Activated naive CD8-positive, alpha-beta T cell treated with anti-CD3 and anti-CD28 coated beads, Interleukin-2, amount 50 U/mL, for 16 hours (primary cell): Measurements from ENCODE around the gene HDAC4.
"Not testable (repeated sequence)": the region's sequence is repeated elsewhere in the genome, so short reads cannot be mapped to it uniquely, and the experiment has no call there.

Experiments used
- DNase-seq: peaks from one replicate; pipeline ENCODE4 v3.0.0-alpha.2; 2020; ENCODE audit warnings: low read depth, low spot score

HDAC4 gene

GRCh38 chr2:239188536-239188935, 212.3 kb downstream of the HDAC4 start:
- DNase-seq = no peak

DNA sequence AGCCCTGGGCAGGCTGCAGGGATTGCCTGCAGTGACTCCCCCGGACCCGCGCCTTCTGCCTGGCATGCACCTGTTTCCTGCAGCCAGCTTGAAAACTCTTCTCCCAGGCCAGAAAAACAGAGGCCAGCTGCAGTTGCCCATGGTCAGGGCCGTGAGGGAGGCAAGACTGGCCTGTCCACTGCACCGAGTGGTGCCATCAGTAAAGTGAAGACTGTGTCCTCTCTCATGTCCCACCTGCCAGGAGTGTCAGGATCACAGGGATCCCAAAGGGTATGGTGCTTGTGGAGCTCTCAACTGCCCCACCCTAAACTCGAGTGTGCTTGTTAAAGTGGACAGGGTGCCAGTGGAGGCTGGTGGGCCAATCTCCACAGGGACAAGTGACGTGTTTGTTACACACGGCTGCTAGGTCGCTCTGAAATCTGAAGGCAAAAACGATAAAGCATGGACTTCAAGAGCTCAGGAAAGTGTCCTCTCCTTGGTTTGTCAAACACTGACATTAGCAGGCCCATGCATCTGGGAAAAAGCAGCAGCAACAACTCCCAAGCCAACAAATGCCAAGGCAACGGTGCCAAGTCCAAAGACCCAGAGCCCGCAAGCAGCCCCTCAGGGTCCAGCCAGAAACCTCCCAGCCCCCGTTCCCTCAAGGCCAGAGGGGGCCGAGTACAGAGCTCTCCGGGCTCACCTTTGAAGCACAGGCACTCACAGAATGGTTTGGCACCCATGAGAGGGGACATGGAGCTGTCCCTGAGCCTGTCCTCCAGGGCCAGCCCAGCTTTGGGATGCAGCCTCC, 213.2 kb downstream of the HDAC4 start:
- DNase-seq = no peak

DNA sequence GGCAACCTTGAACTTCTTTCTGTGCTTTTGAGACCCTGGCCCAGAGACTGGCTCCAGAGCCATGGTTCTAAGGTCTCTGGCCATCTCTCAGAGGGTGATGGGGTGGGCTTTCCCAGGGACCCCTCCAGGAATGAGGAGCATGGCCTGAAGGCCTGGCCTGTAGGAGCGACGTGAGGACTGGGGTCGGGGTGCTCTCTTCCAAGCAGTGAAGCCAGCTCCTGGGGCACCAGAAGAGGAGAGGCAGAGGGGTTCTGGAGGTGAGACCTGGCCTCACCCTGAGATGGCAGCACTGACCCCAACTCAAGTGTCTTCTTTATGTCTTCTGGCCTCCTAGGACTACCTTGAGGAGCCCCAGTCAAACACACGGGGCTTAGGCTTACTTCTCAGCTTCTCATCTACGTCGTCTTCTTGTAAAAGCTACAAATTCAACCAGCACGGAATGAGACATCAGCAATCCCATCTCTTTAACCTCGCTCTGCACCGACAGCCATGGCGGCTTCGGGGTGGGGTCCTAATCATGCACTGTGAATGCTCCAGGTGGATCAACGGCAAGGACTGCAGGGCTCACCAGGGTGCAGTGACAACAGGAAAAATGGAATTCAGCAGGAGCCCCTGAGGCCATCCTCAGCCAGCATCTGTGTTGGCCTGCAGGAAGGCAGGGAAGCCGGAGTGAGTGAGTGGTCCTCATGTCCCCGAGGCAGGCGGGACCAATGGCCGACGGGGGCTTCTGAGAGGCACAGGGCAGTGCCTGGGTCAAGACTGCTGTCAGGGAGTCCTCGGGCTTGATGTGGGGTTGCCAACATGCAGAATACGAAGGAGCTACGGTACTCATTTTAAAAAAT, 214.1 kb downstream of the HDAC4 start:
- DNase-seq = no peak

DNA sequence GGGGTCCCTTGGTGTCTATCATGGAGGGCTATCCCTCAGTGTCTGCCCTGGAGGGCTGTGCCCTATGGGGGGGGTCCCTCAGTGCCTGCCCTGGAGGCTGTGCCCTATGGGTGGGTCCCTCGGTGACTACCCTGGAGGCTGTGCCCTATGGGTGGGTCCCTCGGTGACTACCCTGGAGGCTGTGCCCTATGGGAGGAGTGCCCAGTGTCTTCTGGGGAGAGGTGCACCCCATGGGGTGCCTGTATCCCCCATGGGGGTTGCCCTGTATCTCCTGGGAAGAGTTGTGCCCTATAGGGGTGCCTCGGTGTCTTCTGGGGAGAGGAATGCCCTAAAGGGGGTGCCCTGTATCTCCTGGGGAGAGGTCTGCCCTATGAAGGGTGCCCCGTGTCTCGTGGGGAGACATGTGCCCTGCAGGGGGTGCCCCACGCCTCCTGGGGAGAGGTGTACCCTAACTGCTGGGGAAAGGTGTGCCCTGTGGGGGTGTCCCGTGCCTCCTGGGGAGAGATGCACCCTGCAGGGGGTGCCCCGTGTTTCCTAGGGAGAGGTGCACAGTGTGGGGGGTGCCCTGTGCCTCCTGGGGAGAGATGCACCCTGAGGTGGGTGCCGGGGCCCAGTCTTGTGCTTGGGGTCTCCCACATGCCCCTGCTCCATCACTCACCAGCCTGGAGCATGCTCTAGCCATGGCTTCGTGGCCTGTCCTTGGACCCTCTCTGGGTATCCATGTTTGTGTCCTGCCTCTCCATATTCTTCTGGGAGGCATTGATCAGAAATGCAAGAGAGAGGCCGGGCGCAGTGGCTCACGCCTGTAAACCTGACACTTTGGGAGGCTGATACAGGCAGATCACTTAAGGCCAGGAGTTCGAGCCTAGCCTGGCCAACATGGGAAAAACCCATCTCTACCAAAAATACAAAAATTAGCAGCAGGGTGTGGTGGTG, 215.6 kb downstream of the HDAC4 start:
- no peak for DNase-seq

DNA sequence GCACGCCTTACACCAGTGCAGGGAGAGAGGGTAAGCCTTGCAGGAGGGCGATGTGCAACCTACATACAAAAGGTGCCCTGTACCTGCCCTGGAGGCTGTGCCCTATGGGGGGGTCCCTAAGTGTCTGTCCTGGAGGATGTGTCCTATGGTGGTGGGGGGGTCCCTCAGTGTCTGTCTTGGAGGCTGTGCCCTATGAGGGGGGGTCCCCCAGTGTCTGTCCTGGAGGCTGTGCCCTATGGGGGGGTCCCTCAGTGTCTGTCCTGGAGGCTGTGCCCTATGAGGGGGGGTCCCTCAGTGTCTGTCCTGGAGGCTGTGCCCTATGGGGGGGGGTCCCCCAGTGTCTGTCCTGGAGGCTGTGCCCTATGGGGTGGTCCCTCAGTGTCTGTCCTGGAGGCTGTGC, 216.6 kb downstream of the HDAC4 start:
- DNase-seq = no peak

DNA sequence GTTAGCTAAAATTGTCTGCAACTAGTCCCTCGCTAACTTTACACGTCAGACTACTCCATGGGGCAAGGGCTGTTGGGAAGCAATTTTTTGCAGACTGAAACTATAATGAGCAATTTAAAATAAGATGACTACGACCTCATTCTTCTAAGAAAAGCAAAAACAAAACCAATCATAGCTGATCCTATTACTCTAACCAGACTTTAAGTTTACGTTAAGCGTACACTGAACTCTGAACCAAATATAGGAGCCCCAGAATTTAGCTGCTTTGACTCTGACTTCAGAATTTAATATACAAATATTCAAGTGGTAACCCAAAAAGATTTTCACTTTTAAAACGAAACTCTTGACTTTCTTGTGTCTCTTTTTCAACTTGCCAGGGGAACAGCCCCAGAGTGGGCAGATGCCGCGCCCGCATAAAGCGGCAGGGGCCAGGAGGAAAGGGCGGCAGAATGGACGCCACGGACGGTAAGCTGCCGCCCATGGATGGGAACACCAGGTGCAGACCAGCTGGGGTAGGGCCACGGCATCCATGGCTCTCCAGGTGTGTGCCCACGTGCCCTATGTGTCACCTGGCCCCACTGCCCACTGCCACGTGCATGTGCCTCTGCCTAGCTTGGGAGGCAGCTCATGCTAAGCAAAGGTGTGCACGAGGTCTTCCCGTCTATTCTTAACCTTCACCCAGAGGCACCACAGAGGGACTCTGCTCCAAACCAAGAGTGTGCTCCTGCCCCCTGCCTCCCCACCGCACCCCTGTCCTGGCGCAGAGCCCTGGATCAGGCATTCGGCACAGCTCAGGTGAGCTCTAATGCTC, 217.6 kb downstream of the HDAC4 start:
- DNase-seq = no peak

DNA sequence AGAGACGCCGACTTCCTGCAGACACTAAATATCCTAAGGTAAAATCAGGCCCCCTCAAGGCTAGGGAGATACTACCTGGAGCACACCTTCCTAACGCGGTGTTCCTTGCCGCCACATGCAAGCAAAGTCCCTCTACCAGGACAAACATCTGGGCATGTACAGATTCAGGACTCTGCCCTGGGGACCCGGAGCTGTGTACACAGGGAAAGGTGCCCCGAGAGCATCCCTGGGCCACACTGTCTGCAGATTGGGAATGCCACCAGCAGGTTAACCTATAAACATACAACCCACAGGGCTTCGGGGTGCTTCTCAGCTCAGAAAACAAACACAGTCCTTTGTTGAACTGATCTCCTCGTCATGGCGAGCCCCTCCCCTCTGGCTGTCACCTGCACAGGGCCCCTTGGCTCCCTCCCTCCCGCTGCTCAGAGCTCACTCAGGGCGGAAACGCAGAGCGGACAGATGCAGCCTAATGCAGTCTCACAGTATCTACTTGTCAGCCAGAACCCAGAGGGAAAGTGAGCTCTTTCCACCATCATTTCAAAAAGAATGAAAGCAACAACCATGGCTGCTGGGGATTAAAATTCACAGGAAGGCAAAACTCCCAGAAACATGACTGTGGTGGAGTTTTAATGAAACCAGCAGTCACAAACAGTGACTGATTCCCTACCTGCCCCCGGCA, 218.8 kb downstream of the HDAC4 start:
- DNase-seq = no peak

DNA sequence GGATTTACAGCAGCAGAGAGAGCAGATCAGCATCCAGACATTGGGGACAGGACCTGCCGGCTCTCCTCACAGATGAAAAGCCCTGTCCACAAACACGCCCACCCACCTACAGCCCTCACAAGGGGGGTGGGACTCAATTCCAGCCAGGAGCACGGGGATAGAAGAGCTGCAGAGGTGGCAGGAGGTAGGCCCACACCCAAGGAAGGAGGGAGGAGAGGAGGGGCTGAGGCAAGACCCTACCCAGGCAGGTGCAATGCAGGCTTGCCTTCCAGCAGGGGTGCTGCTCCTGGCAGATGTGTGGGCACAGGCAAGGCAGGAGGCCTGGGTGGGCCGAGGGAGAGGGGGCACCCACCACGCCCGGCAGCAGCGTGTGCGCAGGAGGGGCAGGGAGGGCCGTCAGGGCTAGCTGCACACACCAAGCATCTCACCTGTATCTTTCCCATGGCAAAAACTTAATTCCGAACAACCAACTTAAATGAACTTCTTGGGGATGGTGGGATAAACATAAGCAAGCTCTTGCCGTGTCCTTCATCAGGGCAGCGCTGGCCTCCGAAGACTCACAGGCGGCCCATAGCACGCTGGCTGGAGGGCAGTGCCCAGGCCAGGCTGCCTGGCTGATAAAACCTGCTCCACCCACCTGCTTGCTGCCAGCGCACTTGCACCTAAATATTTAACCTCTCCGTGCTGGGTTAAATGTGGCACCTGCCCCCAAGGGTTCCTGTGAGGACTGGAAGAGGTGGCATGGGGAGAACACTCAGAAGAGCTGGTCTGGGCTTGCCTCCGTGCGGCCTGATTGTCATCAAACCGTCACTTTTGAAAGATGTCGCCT, 219.5 kb downstream of the HDAC4 start:
- DNase-seq = no peak

DNA sequence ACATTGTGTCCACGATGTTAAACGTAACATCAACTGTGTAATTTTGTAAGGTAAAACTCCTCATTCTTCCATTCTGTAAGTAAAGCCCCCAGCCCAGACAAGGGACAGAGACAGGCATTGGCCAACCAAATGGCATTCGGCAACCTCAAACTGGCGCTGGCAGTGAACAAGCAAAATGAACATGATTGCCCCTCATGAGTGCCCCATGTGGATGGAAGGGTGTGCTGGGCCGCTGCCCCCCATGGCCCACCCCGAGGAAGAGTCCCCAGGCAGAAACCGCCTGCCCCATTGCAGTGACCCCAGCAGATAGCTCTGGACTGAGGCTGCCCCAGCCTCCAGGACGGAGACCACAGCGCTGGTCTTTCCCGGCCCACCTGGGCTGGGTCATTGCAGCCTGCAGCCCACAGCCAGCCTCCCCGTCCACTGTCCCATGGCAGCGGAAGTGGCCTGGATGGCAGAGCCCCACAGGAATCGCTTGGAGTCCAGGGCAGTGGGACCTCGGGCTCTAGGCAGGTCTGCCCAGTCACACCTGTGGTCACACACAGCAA, 220.2 kb downstream of the HDAC4 start:
- DNase-seq = no peak

DNA sequence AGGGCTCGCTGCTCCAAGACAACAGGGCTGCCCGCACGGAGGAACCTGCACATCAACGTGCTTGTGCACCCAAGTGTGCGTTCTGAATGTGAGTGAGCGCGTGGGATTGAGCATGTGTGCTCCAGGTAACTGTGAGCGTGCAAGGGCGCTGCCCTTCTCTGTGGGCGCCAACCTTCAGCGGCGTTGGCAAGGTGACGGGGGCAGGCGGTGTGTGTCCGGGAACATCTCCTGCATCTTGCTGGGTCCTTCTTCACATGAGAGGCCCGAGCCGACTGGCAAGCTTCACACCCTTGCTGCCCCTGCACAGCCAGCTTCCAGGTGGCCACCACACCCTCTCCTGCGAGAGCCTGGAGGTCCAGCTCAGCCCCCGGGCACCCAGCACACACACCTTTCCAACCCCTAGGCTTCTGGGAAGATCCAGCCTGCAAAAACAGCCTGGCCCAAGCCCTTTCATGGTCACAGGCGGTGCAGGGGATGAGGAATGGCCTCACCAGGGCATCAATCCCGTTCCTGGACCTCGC, 220.9 kb downstream of the HDAC4 start:
- no peak for DNase-seq

GRCh38 chr2:239178954-239179353, 221.9 kb downstream of the HDAC4 start:
- no peak for DNase-seq

GRCh38 chr2:239178484-239178883, 222.3 kb downstream of the HDAC4 start:
- DNase-seq = no peak

- no peak for DNase-seq
These were observed 222.9 kb downstream of the HDAC4 start for GRCh38 chr2:239177908-239178307.

GRCh38 chr2:239177325-239177724, 223.5 kb downstream of the HDAC4 start:
- DNase-seq = no peak

DNA sequence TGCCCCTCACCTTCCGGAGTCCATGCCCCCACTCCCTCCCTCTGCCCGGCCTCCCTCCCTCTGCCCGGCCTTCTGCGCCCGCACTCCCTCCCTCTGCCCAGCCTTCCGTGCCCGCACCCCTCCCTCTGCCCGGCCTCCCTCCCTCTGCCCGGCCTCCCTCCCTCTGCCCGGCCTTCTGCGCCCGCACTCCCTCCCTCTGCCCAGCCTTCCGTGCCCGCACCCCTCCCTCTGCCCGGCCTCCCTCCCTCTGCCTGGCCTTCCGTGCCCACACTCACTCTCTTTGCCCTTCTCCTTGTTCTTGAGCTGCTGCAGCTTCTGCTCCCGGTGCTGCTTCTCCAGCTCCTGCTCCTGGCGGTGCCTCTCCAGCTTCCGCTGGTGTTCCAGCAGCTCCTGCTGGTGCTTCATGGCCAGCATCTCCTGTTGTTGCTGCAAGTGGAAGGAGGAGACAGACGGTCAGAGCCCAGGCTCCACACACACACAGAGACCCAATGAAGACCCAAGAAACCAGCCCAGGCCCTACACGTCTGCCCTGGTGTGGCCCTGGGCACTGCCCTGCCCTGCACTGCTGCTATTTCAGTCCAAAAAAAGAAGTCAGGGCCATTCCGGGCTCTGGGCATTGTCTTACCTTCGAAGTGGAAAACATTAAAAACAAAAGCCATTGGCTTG, 224.5 kb downstream of the HDAC4 start:
- not testable (repeated sequence) for DNase-seq

DNA sequence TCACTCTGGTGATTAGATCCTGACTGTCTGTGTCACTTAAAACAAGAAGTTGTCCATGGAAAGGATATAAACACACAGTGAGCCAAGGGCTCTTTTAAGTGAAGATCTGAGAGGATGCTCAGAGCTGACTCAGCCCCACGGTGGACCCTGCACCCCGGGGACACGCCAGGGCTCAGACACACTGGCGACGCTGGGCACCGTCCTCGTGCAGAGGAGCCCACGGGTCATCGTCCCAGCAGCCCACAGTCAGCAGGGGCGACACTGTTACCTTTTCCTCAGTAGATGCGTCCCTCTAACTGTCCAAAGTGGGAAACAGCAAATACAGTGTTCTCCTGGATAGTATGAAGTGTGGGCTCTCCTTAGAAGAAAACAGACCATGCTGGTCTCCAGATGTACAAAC, 225.6 kb downstream of the HDAC4 start:
- no peak for DNase-seq

DNA sequence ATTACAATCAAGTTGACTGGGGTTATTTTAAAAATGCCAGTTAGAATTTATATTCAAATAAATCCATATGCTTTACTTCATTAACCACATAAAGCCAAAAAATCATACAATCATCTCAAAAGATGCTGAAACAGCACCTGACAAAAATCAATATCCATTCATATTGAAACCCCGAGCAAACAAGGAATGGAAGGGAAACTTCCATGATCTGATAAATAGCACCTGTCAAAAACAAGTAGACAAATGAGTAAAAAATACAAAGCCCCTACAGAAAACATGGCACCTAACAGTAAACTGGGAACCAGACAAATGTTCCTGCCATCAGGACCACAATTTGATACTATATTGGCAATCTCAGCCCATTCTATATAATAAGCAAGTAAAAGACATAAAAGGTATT, 227.5 kb downstream of the HDAC4 start:
- DNase-seq = no peak

DNA sequence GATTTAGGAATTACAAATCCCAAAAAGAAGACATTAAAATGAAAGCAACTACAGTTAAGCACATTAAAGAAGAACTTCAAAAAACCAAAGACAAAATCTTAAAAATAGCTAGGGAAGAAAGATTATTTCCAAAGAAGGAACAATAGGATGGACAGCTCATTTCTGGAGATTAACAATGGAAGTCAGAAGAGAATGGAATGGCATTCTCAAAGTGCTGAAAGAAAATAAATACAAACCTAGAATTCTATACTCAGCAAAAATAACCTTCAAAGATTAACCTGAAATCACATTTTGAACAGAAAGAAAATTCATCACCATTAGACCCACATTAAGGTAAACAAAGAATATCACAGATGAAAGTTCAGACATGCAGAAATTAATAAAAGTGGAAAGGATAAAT, 229.2 kb downstream of the HDAC4 start:
- DNase-seq = no peak
